ENCODE results near the gene SERP1.

Gene SERP1

GRCh38 chr3:150567328-150567727 is 21.0 kb upstream of the SERP1 start:
- Histone ChIP-seq H2AFZ (ENCODE audit: low read depth, low read length) (no peak overlapping the region), H3K79me1 (replicated peaks; ENCODE audit: low read length, poor library complexity, severe bottlenecking) (peaks cover 6% of the 10 kb centered on the region), H3K18ac (ENCODE audit: low read depth in 1 of 2, low read length in 2 of 2) (no peak overlapping the region), H3K4me1 (ENCODE audit: control insufficient read depth, insufficient read depth, low read depth, low read length) (no peaks in the 10 kb centered on the region), H2BK12ac (ENCODE audit: low read length in 2 of 2) (no peak overlapping the region), H3K23ac (ENCODE audit: low read length in 2 of 2) (no peak overlapping the region), H3K4me3 (ENCODE audit: insufficient read depth in 1 of 2, low read depth in 1 of 2, low read length in 2 of 2) (no peak overlapping the region), H2AK5ac (ENCODE audit: low read length, severe bottlenecking) (no peak overlapping the region), H2BK120ac (ENCODE audit: low read depth, low read length) (no peak overlapping the region), H4K91ac (ENCODE audit: low read length) (no peak overlapping the region), H3K9me3 (ENCODE audit: control insufficient read depth, low read length) (no peaks in the 10 kb centered on the region), H3K36me3 (ENCODE audit: control insufficient read depth in 1 of 2, insufficient read depth in 2 of 2, low read depth in 1 of 2, low read length in 2 of 2) (peaks cover 16 to 88% of the 10 kb centered on the region in 2 experiments), H3K4me2 (ENCODE audit: low read length, poor library complexity, severe bottlenecking) (no peak overlapping the region), H2BK15ac (ENCODE audit: low read depth, poor library complexity, severe bottlenecking) (no peak overlapping the region), H4K8ac (ENCODE audit: low read length) (no peak overlapping the region), H3K14ac (ENCODE audit: low read length in 2 of 2) (no peak overlapping the region), H3K27me3 (ENCODE audit: control insufficient read depth in 1 of 2, insufficient read depth in 1 of 2, low read length in 2 of 2) (no peaks in the 10 kb centered on the region), H2BK5ac (ENCODE audit: low read depth, low read length, poor library complexity, severe bottlenecking) (no peak overlapping the region), H3K27ac (ENCODE audit: low read length, poor library complexity, severe bottlenecking) (no peak overlapping the region), H3K9ac (ENCODE audit: low read length) (no peak overlapping the region), H3K4ac (ENCODE audit: low read depth in 1 of 2, low read length in 2 of 2) (no peak overlapping the region)
- WGBS: 100% methylated on average over 1 of the region's 1 CpG
- DNase-seq: no peak

- H3K4me3 ChIP-seq (ENCODE audit: insufficient read depth in 1 of 2, low read depth in 1 of 2, low read length in 2 of 2): no peak overlapping the region
Observed at GRCh38 chr3:150564243-150564642, 17.9 kb upstream of the SERP1 start.

GRCh38 chr3:150557725-150558124 is 11.4 kb upstream of the SERP1 start:
- no peak overlapping the region for H2BK120ac ChIP-seq (ENCODE audit: low read depth, low read length)
- peaks cover 11 to 61% of the 10 kb centered on the region in 2 experiments for H3K36me3 ChIP-seq (ENCODE audit: control insufficient read depth in 1 of 2, insufficient read depth in 2 of 2, low read depth in 1 of 2, low read length in 2 of 2)
- H3K4me3 ChIP-seq (ENCODE audit: insufficient read depth in 1 of 2, low read depth in 1 of 2, low read length in 2 of 2): no peak overlapping the region
- H2AFZ ChIP-seq (ENCODE audit: low read depth, low read length): no peak overlapping the region
- no peak overlapping the region for H3K9ac ChIP-seq (ENCODE audit: low read length)
- no peaks in the 10 kb centered on the region for H3K4me1 ChIP-seq (ENCODE audit: control insufficient read depth, insufficient read depth, low read depth, low read length)
- no peak overlapping the region for H4K8ac ChIP-seq (ENCODE audit: low read length)
- H4K91ac ChIP-seq (ENCODE audit: low read length): no peak overlapping the region
- H2AK5ac ChIP-seq (ENCODE audit: low read length, severe bottlenecking): no peak overlapping the region
- H3K23ac ChIP-seq (ENCODE audit: low read length in 2 of 2): no peak overlapping the region
- no peak overlapping the region for H2BK12ac ChIP-seq (ENCODE audit: low read length in 2 of 2)
- no peak for DNase-seq
- no peak overlapping the region for H3K18ac ChIP-seq (ENCODE audit: low read depth in 1 of 2, low read length in 2 of 2)
- H2BK5ac ChIP-seq (ENCODE audit: low read depth, low read length, poor library complexity, severe bottlenecking): no peak overlapping the region
- H3K9me3 ChIP-seq (ENCODE audit: control insufficient read depth, low read length): no peaks in the 10 kb centered on the region
- H3K4me2 ChIP-seq (ENCODE audit: low read length, poor library complexity, severe bottlenecking): no peak overlapping the region
- H3K27ac ChIP-seq (ENCODE audit: low read length, poor library complexity, severe bottlenecking): no peak overlapping the region
- H3K27me3 ChIP-seq (ENCODE audit: control insufficient read depth in 1 of 2, insufficient read depth in 1 of 2, low read length in 2 of 2): no peaks in the 10 kb centered on the region
- H2BK15ac ChIP-seq (ENCODE audit: low read depth, poor library complexity, severe bottlenecking): no peak overlapping the region
- no CpG with 5 or more reads among the region's 1 CpG for WGBS
- H3K14ac ChIP-seq (ENCODE audit: low read length in 2 of 2): no peak overlapping the region
- peaks cover 12% of the 10 kb centered on the region for H3K79me1 ChIP-seq (replicated peaks; ENCODE audit: low read length, poor library complexity, severe bottlenecking)
- no peak overlapping the region for H3K4ac ChIP-seq (ENCODE audit: low read depth in 1 of 2, low read length in 2 of 2)

More at GRCh38 chr3:150564243-150564642, 17.9 kb upstream of the SERP1 start:
- no CpG with 5 or more reads among the region's 2 CpGs for WGBS
- Histone ChIP-seq H3K18ac (ENCODE audit: low read depth in 1 of 2, low read length in 2 of 2) (no peak overlapping the region), H3K36me3 (ENCODE audit: control insufficient read depth in 1 of 2, insufficient read depth in 2 of 2, low read depth in 1 of 2, low read length in 2 of 2) (peaks cover 11 to 65% of the 10 kb centered on the region in 2 experiments), H2AK5ac (ENCODE audit: low read length, severe bottlenecking) (no peak overlapping the region), H3K23ac (ENCODE audit: low read length in 2 of 2) (no peak overlapping the region), H2BK120ac (ENCODE audit: low read depth, low read length) (no peak overlapping the region), H3K79me1 (replicated peaks; ENCODE audit: low read length, poor library complexity, severe bottlenecking) (peaks cover 4% of the 10 kb centered on the region), H3K4me2 (ENCODE audit: low read length, poor library complexity, severe bottlenecking) (no peak overlapping the region), H3K14ac (ENCODE audit: low read length in 2 of 2) (no peak overlapping the region), H2BK12ac (ENCODE audit: low read length in 2 of 2) (no peak overlapping the region), H3K4ac (ENCODE audit: low read depth in 1 of 2, low read length in 2 of 2) (no peak overlapping the region), H2BK15ac (ENCODE audit: low read depth, poor library complexity, severe bottlenecking) (no peak overlapping the region), H3K9ac (ENCODE audit: low read length) (no peak overlapping the region), H3K27me3 (ENCODE audit: control insufficient read depth in 1 of 2, insufficient read depth in 1 of 2, low read length in 2 of 2) (no peaks in the 10 kb centered on the region), H4K8ac (ENCODE audit: low read length) (no peak overlapping the region), H4K91ac (ENCODE audit: low read length) (no peak overlapping the region), H3K9me3 (ENCODE audit: control insufficient read depth, low read length) (no peaks in the 10 kb centered on the region), H2AFZ (ENCODE audit: low read depth, low read length) (no peak overlapping the region), H3K27ac (ENCODE audit: low read length, poor library complexity, severe bottlenecking) (no peak overlapping the region), H3K4me1 (ENCODE audit: control insufficient read depth, insufficient read depth, low read depth, low read length) (no peaks in the 10 kb centered on the region), H2BK5ac (ENCODE audit: low read depth, low read length, poor library complexity, severe bottlenecking) (no peak overlapping the region)
- DNase-seq: no peak

- H2BK120ac ChIP-seq (ENCODE audit: low read depth, low read length): no peak overlapping the region
- no peaks in the 10 kb centered on the region for H3K9me3 ChIP-seq (ENCODE audit: control insufficient read depth, low read length)
- no peak overlapping the region for H3K4me2 ChIP-seq (ENCODE audit: low read length, poor library complexity, severe bottlenecking)
- no peak overlapping the region for H3K23ac ChIP-seq (ENCODE audit: low read length in 2 of 2)
- H2BK5ac ChIP-seq (ENCODE audit: low read depth, low read length, poor library complexity, severe bottlenecking): no peak overlapping the region
- H2AK5ac ChIP-seq (ENCODE audit: low read length, severe bottlenecking): no peak overlapping the region
- H4K91ac ChIP-seq (ENCODE audit: low read length): no peak overlapping the region
- no peak overlapping the region for H2BK12ac ChIP-seq (ENCODE audit: low read length in 2 of 2)
- H3K4me1 ChIP-seq (ENCODE audit: control insufficient read depth, insufficient read depth, low read depth, low read length): no peaks in the 10 kb centered on the region
- no peak overlapping the region for H4K8ac ChIP-seq (ENCODE audit: low read length)
- H3K79me1 ChIP-seq (replicated peaks; ENCODE audit: low read length, poor library complexity, severe bottlenecking): peaks cover 13% of the 10 kb centered on the region
- no peaks in the 10 kb centered on the region for H3K27me3 ChIP-seq (ENCODE audit: control insufficient read depth in 1 of 2, insufficient read depth in 1 of 2, low read length in 2 of 2)
- DNase-seq: no peak
- H2AFZ ChIP-seq (ENCODE audit: low read depth, low read length): no peak overlapping the region
- no peak overlapping the region for H2BK15ac ChIP-seq (ENCODE audit: low read depth, poor library complexity, severe bottlenecking)
- no peak overlapping the region for H3K4me3 ChIP-seq (ENCODE audit: insufficient read depth in 1 of 2, low read depth in 1 of 2, low read length in 2 of 2)
- no CpG with 5 or more reads among the region's 2 CpGs for WGBS
- H3K18ac ChIP-seq (ENCODE audit: low read depth in 1 of 2, low read length in 2 of 2): no peak overlapping the region
- no peak overlapping the region for H3K9ac ChIP-seq (ENCODE audit: low read length)
- peaks cover 11 to 64% of the 10 kb centered on the region in 2 experiments for H3K36me3 ChIP-seq (ENCODE audit: control insufficient read depth in 1 of 2, insufficient read depth in 2 of 2, low read depth in 1 of 2, low read length in 2 of 2)
- H3K4ac ChIP-seq (ENCODE audit: low read depth in 1 of 2, low read length in 2 of 2): no peak overlapping the region
- H3K14ac ChIP-seq (ENCODE audit: low read length in 2 of 2): no peak overlapping the region
- H3K27ac ChIP-seq (ENCODE audit: low read length, poor library complexity, severe bottlenecking): no peak overlapping the region
Observed at GRCh38 chr3:150556792-150557191, 10.5 kb upstream of the SERP1 start.
